NCI-H2081 treated with DMSO at 0.1 percent for 48 hours (cell line): ENCODE measurements around the gene WSB1.
"Not testable (repeated sequence)": the region's sequence is repeated elsewhere in the genome, so short reads cannot be mapped to it uniquely, and the experiment has no call there.

Source experiments
- DNase-seq: peaks from one replicate; lab custom pipeline; 2025; lab: John Stamatoyannopoulos, UW

WSB1 gene

GRCh38 chr17:27315796-27316465 is 22.0 kb downstream of the WSB1 start:
- no peak for DNase-seq

GRCh38 chr17:27318228-27318627 is 24.3 kb downstream of the WSB1 start:
- no peak for DNase-seq

- DNase-seq, result no peak
These were observed 24.7 kb downstream of the WSB1 start for GRCh38 chr17:27318633-27319032.

- DNase-seq, result no peak
These were observed 25.8 kb downstream of the WSB1 start for GRCh38 chr17:27319541-27320221.

- no peak for DNase-seq
These were observed 26.3 kb downstream of the WSB1 start for GRCh38 chr17:27320222-27320560.

- DNase-seq, result no peak
These were observed 27.5 kb downstream of the WSB1 start for GRCh38 chr17:27321372-27321771.

GRCh38 chr17:27322026-27322425 is 28.1 kb downstream of the WSB1 start:
- DNase-seq, result no peak

- DNase-seq, result no peak
These were observed 29.0 kb downstream of the WSB1 start for GRCh38 chr17:27322690-27323508.

GRCh38 chr17:27323538-27324215 is 29.8 kb downstream of the WSB1 start:
- no peak for DNase-seq

- no peak for DNase-seq
These were observed 30.9 kb downstream of the WSB1 start for GRCh38 chr17:27324771-27325339.

GRCh38 chr17:27326051-27326450 is 32.1 kb downstream of the WSB1 start:
- no peak for DNase-seq

- DNase-seq, result no peak
These were observed 32.7 kb downstream of the WSB1 start for GRCh38 chr17:27326585-27326984.

GRCh38 chr17:27327397-27327796 is 33.5 kb downstream of the WSB1 start:
- DNase-seq, result no peak

- DNase-seq, result no peak
These were observed 34.0 kb downstream of the WSB1 start for GRCh38 chr17:27327871-27328270.

- not testable (repeated sequence) for DNase-seq
These were observed 34.8 kb downstream of the WSB1 start for GRCh38 chr17:27328686-27329085.

GRCh38 chr17:27329146-27329805 is 35.4 kb downstream of the WSB1 start:
- DNase-seq, result no peak

GRCh38 chr17:27332047-27332393 is 38.1 kb downstream of the WSB1 start:
- DNase-seq, result no peak

- no peak for DNase-seq
These were observed 38.8 kb downstream of the WSB1 start for GRCh38 chr17:27332485-27333409.

GRCh38 chr17:27333410-27333980 is 39.6 kb downstream of the WSB1 start:
- DNase-seq, result no peak

- DNase-seq, result no peak
These were observed 42.3 kb downstream of the WSB1 start for GRCh38 chr17:27336184-27336583.
